ENCODE data around the gene EPS8. TPM values are rescaled to one million over a fixed set of nuclear protein-coding genes. Genes with fewer than 3 reads are reported as not detected.
A peak's percentile ranks its signal among the peaks of the same experiment; 100 is the strongest.

Gene EPS8
- polyA plus RNA-seq, 1 of the 3 experiments (the other 2 are of a cell fraction): 19.8 TPM

DNA sequence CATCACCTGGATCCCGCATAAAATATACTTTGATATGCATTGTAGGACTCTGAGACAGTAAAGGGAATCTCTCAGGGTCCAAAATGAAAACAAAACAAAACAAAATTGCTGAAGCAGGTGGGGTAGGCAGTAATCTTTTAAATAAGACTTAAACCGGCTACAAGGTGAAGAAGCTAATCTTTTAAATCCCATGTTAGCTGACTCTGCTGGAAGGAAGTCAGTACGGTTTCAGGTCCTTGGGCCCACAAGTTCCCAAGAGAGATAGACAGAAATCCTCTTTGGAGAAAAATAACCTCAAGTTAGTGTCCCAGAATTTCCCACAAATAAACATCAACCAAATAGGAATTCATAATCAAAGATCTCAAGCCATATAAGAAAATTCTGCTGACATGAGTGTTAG is 5.0 kb upstream of the EPS8 start:
- TF ChIP-seq GATA2 (CRISPR knock-in tag; IDR thresholded peaks at IDR 0.05) (no peak), RAD21 (IDR thresholded peaks at IDR 0.05; ENCODE audit: low read length) (no peak), NRF1 (IDR thresholded peaks at IDR 0.05; ENCODE audit: low read depth, low read length) (no peak), FOSL2 (IDR thresholded peaks at IDR 0.05; ENCODE audit: borderline replicate concordance, low read depth) (no peak), TAF1 (IDR thresholded peaks at IDR 0.05; ENCODE audit: borderline replicate concordance, low read depth, low read length) (no peak), RCOR1 (IDR thresholded peaks at IDR 0.05; ENCODE audit: low read length) (no peak), MXI1 (IDR thresholded peaks at IDR 0.05; ENCODE audit: low read depth, low read length) (no peak)
- TF ChIP-seq, protein P1, sequence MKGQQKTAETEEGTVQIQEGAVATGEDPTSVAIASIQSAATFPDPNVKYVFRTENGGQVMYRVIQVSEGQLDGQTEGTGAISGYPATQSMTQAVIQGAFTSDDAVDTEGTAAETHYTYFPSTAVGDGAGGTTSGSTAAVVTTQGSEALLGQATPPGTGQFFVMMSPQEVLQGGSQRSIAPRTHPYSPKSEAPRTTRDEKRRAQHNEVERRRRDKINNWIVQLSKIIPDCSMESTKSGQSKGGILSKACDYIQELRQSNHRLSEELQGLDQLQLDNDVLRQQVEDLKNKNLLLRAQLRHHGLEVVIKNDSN (IDR thresholded peaks at IDR 0.05; ENCODE audit: borderline replicate concordance, low read depth): no peak
- DNase-seq: no peak
- 82% methylated on average over 3 of the region's 3 CpGs for WGBS (ENCODE audit: low lambda C conversion rate)
- Histone ChIP-seq H3K79me2 (ENCODE audit: insufficient read depth) (no peaks in the 10 kb centered on the region), H3K36me3 (replicated peaks in 1 of 2; ENCODE audit: control insufficient read depth in 1 of 2, insufficient read depth in 2 of 2, low read length in 1 of 2) (no peaks in the 10 kb centered on the region), H3K9ac (no peak overlapping the region), H3K27me3 (ENCODE audit: insufficient read depth) (no peaks in the 10 kb centered on the region), H3K9me2 (no peaks in the 10 kb centered on the region), H2AFZ (ENCODE audit: low read depth) (no peak overlapping the region), H3K4me2 (no peak overlapping the region), H3F3A (replicated peaks; ENCODE audit: insufficient read depth) (no peaks in the 10 kb centered on the region), H3K27ac (ENCODE audit: low read depth in 2 of 2, low read length in 1 of 2) (no peak overlapping the region), H3K4me1 (ENCODE audit: control insufficient read depth in 1 of 2, insufficient read depth in 2 of 2, low read depth in 1 of 2, low read length in 1 of 2) (peaks cover 5 to 22% of the 10 kb centered on the region in 2 experiments; a peak in 3 of 4 replicates), H3K9me3 (no peaks in the 10 kb centered on the region), H4K20me1 (ENCODE audit: insufficient read depth) (no peaks in the 10 kb centered on the region), H3K4me3 (ENCODE audit: low read depth in 2 of 2, low read length in 1 of 2) (no peak overlapping the region)
- ChIA-PET CTCF (no interaction called here), POLR2A (no interaction called here)

GRCh38 chr12:15788233-15789219 is 662 bp downstream of the EPS8 start:
- Histone ChIP-seq H3K9me2 (no peaks in the 10 kb centered on the region), H3K27me3 (ENCODE audit: insufficient read depth) (no peaks in the 10 kb centered on the region), H3K36me3 (replicated peaks in 1 of 2; ENCODE audit: control insufficient read depth in 1 of 2, insufficient read depth in 2 of 2, low read length in 1 of 2) (peaks cover 0 to 6% of the 10 kb centered on the region in 2 experiments), H3K27ac (ENCODE audit: low read depth in 2 of 2, low read length in 1 of 2) (peak overlapping the region; percentile 50 to 79; a peak in 3 of 4 replicates), H3K9ac (peak overlapping the region; percentile 88), H3F3A (replicated peaks; ENCODE audit: insufficient read depth) (no peaks in the 10 kb centered on the region), H3K4me1 (ENCODE audit: control insufficient read depth in 1 of 2, insufficient read depth in 2 of 2, low read depth in 1 of 2, low read length in 1 of 2) (peaks cover 11 to 12% of the 10 kb centered on the region in 2 experiments; a peak in 3 of 4 replicates), H3K79me2 (ENCODE audit: insufficient read depth) (peaks cover 53% of the 10 kb centered on the region), H2AFZ (ENCODE audit: low read depth) (peak overlapping the region; percentile 71), H4K20me1 (ENCODE audit: insufficient read depth) (no peaks in the 10 kb centered on the region), H3K4me3 (ENCODE audit: low read depth in 2 of 2, low read length in 1 of 2) (peak overlapping the region; percentile 75 to 93), H3K4me2 (peak overlapping the region; percentile 82), H3K9me3 (no peaks in the 10 kb centered on the region)
- ChIA-PET POLR2A (no interaction called here), CTCF (interaction anchor here (0.6 to 1.8 kb wide), 2 partner anchors 16 to 89 kb away, joined by 3 to 5 read pairs; no protein-coding TSS in a partner anchor)
- TF ChIP-seq GATA2 (CRISPR knock-in tag; IDR thresholded peaks at IDR 0.05) (no peak), SMC3 (IDR thresholded peaks at IDR 0.05; ENCODE audit: low read depth, low read length) (no peak), MEF2A (IDR thresholded peaks at IDR 0.05; ENCODE audit: borderline replicate concordance, low read depth) (no peak)
- TF ChIP-seq, protein P2, sequence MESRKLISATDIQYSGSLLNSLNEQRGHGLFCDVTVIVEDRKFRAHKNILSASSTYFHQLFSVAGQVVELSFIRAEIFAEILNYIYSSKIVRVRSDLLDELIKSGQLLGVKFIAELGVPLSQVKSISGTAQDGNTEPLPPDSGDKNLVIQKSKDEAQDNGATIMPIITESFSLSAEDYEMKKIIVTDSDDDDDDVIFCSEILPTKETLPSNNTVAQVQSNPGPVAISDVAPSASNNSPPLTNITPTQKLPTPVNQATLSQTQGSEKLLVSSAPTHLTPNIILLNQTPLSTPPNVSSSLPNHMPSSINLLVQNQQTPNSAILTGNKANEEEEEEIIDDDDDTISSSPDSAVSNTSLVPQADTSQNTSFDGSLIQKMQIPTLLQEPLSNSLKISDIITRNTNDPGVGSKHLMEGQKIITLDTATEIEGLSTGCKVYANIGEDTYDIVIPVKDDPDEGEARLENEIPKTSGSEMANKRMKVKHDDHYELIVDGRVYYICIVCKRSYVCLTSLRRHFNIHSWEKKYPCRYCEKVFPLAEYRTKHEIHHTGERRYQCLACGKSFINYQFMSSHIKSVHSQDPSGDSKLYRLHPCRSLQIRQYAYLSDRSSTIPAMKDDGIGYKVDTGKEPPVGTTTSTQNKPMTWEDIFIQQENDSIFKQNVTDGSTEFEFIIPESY (IDR thresholded peaks at IDR 0.05; ENCODE audit: borderline replicate concordance, low read depth): peak; percentile 59; the same call in 1 of the 2 replicates
- no peak for DNase-seq
- 2% methylated on average over 36 of the region's 64 CpGs for WGBS (ENCODE audit: low lambda C conversion rate)

Measured in SK-N-SH (cell line).